Activated naive CD8-positive, alpha-beta T cell treated with anti-CD3 and anti-CD28 coated beads, Interleukin-2, amount 50 U/mL, for 24 hours (primary cell): ENCODE data around the gene PDCD1.

Experiments
- ATAC-seq: fragments of 150-1000 bp; cut with Tn5 transposase; one replicate; pipeline ENCODE4 v1.10.0; 2021
- DNase-seq: peaks from one replicate; pipeline ENCODE4 v3.0.0; 2021
- H3K27ac Mint-ChIP-seq: one replicate; pipeline ENCODE4 v1.8.0; 2021; ENCODE audit warnings: mild to moderate bottlenecking, mixed read lengths
- H3K27me3 Mint-ChIP-seq: one replicate; pipeline ENCODE4 v1.8.0; 2021; ENCODE audit warnings: mixed read lengths
- H3K36me3 Mint-ChIP-seq: one replicate; pipeline ENCODE4 v1.8.0; 2021; ENCODE audit warnings: low read depth, mixed read lengths
- H3K4me1 Mint-ChIP-seq: one replicate; pipeline ENCODE4 v1.8.0; 2021; ENCODE audit warnings: mixed read lengths
- H3K4me3 Mint-ChIP-seq: one replicate; pipeline ENCODE4 v1.8.0; 2021; ENCODE audit warnings: mild to moderate bottlenecking, moderate library complexity, mixed read lengths
- H3K9me3 Mint-ChIP-seq: one replicate; pipeline ENCODE4 v1.8.0; 2021; ENCODE audit warnings: mixed read lengths

The PDCD1 gene

GRCh38 chr2:241890524-241891235, 32.0 kb upstream of the PDCD1 start:
- H3K9me3 Mint-ChIP-seq: no peaks in the 10 kb centered on the region
- peaks cover 20% of the 10 kb centered on the region for H3K4me1 Mint-ChIP-seq
- H3K27ac Mint-ChIP-seq: no peak overlapping the region
- H3K27me3 Mint-ChIP-seq: no peaks in the 10 kb centered on the region
- no peak overlapping the region for H3K4me3 Mint-ChIP-seq
- H3K36me3 Mint-ChIP-seq: peaks cover 17% of the 10 kb centered on the region
- ATAC-seq: no peak
- DNase-seq: no peak

GRCh38 chr2:241888641-241889040, 29.9 kb upstream of the PDCD1 start:
- peaks cover 27% of the 10 kb centered on the region for H3K4me1 Mint-ChIP-seq
- H3K27me3 Mint-ChIP-seq: no peaks in the 10 kb centered on the region
- peaks cover 24% of the 10 kb centered on the region for H3K36me3 Mint-ChIP-seq
- H3K4me3 Mint-ChIP-seq: no peak overlapping the region
- no peaks in the 10 kb centered on the region for H3K9me3 Mint-ChIP-seq
- no peak overlapping the region for H3K27ac Mint-ChIP-seq
- no peak for DNase-seq
- no peak for ATAC-seq

- Mint-ChIP-seq H3K4me3 (no peak overlapping the region), H3K9me3 (no peaks in the 10 kb centered on the region), H3K27me3 (no peaks in the 10 kb centered on the region), H3K27ac (no peak overlapping the region), H3K4me1 (peaks cover 32% of the 10 kb centered on the region), H3K36me3 (peaks cover 27% of the 10 kb centered on the region)
- no peak for DNase-seq
- no peak for ATAC-seq
Observed at GRCh38 chr2:241887806-241888522, 29.3 kb upstream of the PDCD1 start.

GRCh38 chr2:241886840-241887447, 28.2 kb upstream of the PDCD1 start:
- DNase-seq (no peak), ATAC-seq (no peak)
- peaks cover 32% of the 10 kb centered on the region for H3K36me3 Mint-ChIP-seq
- peaks cover 43% of the 10 kb centered on the region for H3K4me1 Mint-ChIP-seq
- no peaks in the 10 kb centered on the region for H3K9me3 Mint-ChIP-seq
- no peak overlapping the region for H3K4me3 Mint-ChIP-seq
- no peaks in the 10 kb centered on the region for H3K27me3 Mint-ChIP-seq
- no peak overlapping the region for H3K27ac Mint-ChIP-seq

GRCh38 chr2:241885946-241886643, 27.4 kb upstream of the PDCD1 start:
- H3K27ac Mint-ChIP-seq: no peak overlapping the region

GRCh38 chr2:241885291-241885945, 26.7 kb upstream of the PDCD1 start:
- no peak for ATAC-seq
- Mint-ChIP-seq H3K36me3 (peaks cover 32% of the 10 kb centered on the region), H3K4me1 (peaks cover 52% of the 10 kb centered on the region), H3K27ac (no peak overlapping the region), H3K4me3 (no peak overlapping the region), H3K9me3 (no peaks in the 10 kb centered on the region), H3K27me3 (peaks cover 3% of the 10 kb centered on the region)
- no peak for DNase-seq

More at GRCh38 chr2:241885946-241886643, 27.4 kb upstream of the PDCD1 start:
- H3K27me3 Mint-ChIP-seq: peaks cover 3% of the 10 kb centered on the region
- DNase-seq (no peak), ATAC-seq (no peak)
- peaks cover 49% of the 10 kb centered on the region for H3K4me1 Mint-ChIP-seq
- no peak overlapping the region for H3K4me3 Mint-ChIP-seq
- H3K9me3 Mint-ChIP-seq: no peaks in the 10 kb centered on the region
- H3K36me3 Mint-ChIP-seq: peaks cover 32% of the 10 kb centered on the region

- Mint-ChIP-seq H3K36me3 (peaks cover 32% of the 10 kb centered on the region), H3K4me3 (no peak overlapping the region), H3K27ac (no peak overlapping the region), H3K9me3 (no peaks in the 10 kb centered on the region), H3K4me1 (peaks cover 56% of the 10 kb centered on the region), H3K27me3 (peaks cover 3% of the 10 kb centered on the region)
- DNase-seq (no peak), ATAC-seq (no peak)
Observed at GRCh38 chr2:241884951-241885290, 26.2 kb upstream of the PDCD1 start.

GRCh38 chr2:241882091-241882625, 23.5 kb upstream of the PDCD1 start:
- DNase-seq (peak; percentile 84), ATAC-seq (peak; percentile 69)
- Mint-ChIP-seq H3K27ac (peak overlapping the region; percentile 94), H3K4me1 (peaks cover 48% of the 10 kb centered on the region), H3K9me3 (no peaks in the 10 kb centered on the region), H3K4me3 (peak overlapping the region; percentile 93), H3K36me3 (peaks cover 19% of the 10 kb centered on the region), H3K27me3 (peaks cover 3% of the 10 kb centered on the region)

- peaks cover 40% of the 10 kb centered on the region for H3K4me1 Mint-ChIP-seq
- peak overlapping the region; percentile 94 for H3K27ac Mint-ChIP-seq
- H3K36me3 Mint-ChIP-seq: peaks cover 14% of the 10 kb centered on the region
- no peak for DNase-seq
- no peak for ATAC-seq
- H3K9me3 Mint-ChIP-seq: no peaks in the 10 kb centered on the region
- H3K27me3 Mint-ChIP-seq: peaks cover 3% of the 10 kb centered on the region
- H3K4me3 Mint-ChIP-seq: peak overlapping the region; percentile 93
Observed at GRCh38 chr2:241880311-241881073, 21.8 kb upstream of the PDCD1 start.

GRCh38 chr2:241879326-241879725, 20.6 kb upstream of the PDCD1 start:
- H3K4me3 Mint-ChIP-seq: no peak overlapping the region
- no peaks in the 10 kb centered on the region for H3K9me3 Mint-ChIP-seq
- ATAC-seq: no peak
- no peak overlapping the region for H3K27ac Mint-ChIP-seq
- no peak for DNase-seq
- H3K27me3 Mint-ChIP-seq: peaks cover 3% of the 10 kb centered on the region
- H3K4me1 Mint-ChIP-seq: peaks cover 40% of the 10 kb centered on the region
- H3K36me3 Mint-ChIP-seq: peaks cover 10% of the 10 kb centered on the region

GRCh38 chr2:241877989-241878970, 19.6 kb upstream of the PDCD1 start:
- Mint-ChIP-seq H3K36me3 (peaks cover 8% of the 10 kb centered on the region), H3K27me3 (peaks cover 3% of the 10 kb centered on the region), H3K4me3 (no peak overlapping the region), H3K27ac (no peak overlapping the region), H3K4me1 (peaks cover 32% of the 10 kb centered on the region), H3K9me3 (no peaks in the 10 kb centered on the region)
- ATAC-seq: peak; percentile 25
- peak; percentile 83 for DNase-seq

GRCh38 chr2:241877197-241877685, 18.5 kb upstream of the PDCD1 start:
- ATAC-seq (no peak), DNase-seq (no peak)
- Mint-ChIP-seq H3K4me3 (no peak overlapping the region), H3K4me1 (peaks cover 24% of the 10 kb centered on the region), H3K9me3 (no peaks in the 10 kb centered on the region), H3K27me3 (peaks cover 3% of the 10 kb centered on the region), H3K27ac (no peak overlapping the region), H3K36me3 (peaks cover under 1% of the 10 kb centered on the region)
